PC-3 (cell line): ENCODE results near the gene C5orf63. TPM values are rescaled to one million over a fixed set of nuclear protein-coding genes. Genes with fewer than 3 reads are reported as not detected.
"Not testable (repeated sequence)": the region's sequence is repeated elsewhere in the genome, so short reads cannot be mapped to it uniquely, and the experiment has no call there.

Experiments
- ATAC-seq: fragments of 200-7000 bp; cut with Tn5 transposase; 2 replicates; pipeline ENCODE4 v1.9.1; 2020; ENCODE audit warnings: mild to moderate bottlenecking, moderate library complexity
- BruUV-seq: library from RNA; stranded (reverse); fragments of 400-500 nt; replicated peaks from 2 replicates; lab custom pipeline; 2021; lab: Mats Ljungman, UMichigan
- CTCF ChIA-PET: fragments of 300-600 bp; sonication (Branson Sonifier 250); formaldehyde crosslinking; loops from one replicate; lab custom pipeline; 2022; ENCODE audit warnings: antibody characterized with exemption; lab: Charles Lee
- POLR2A ChIA-PET: fragments of 300-600 bp; sonication (Branson Sonifier 250); formaldehyde crosslinking; loops from one replicate; lab custom pipeline; 2022; ENCODE audit warnings: antibody characterized with exemption; ENCODE audit not compliant: unreplicated experiment; lab: Charles Lee
- DNase-seq: peaks from one replicate; pipeline ENCODE4 v3.0.0-alpha.2; 2015
- H2AFZ ChIP-seq: fragments of 300-600 bp; sonication (generic); 2 replicates; pipeline ENCODE4 v1.6.0; 2016; ENCODE audit warnings: antibody characterized with exemption, low read length
- H3F3A ChIP-seq: fragments of 300-600 bp; sonication (generic); one replicate; pipeline ENCODE4 v1.6.0; 2017; ENCODE audit warnings: antibody characterized with exemption, low read length, control low read depth, mild to moderate bottlenecking; ENCODE audit not compliant: unreplicated experiment
- H3K27ac ChIP-seq: fragments of 300-600 bp; sonication (generic); 2 replicates; pipeline ENCODE4 v1.5.1; 2016; ENCODE audit warnings: mild to moderate bottlenecking, low read length
- H3K27me3 ChIP-seq: fragments of 300-600 bp; sonication (generic); 2 replicates; pipeline ENCODE4 v1.6.1; 2016; ENCODE audit warnings: low read length, mixed read lengths
- H3K36me3 ChIP-seq: fragments of 300-600 bp; sonication (generic); 2 replicates; pipeline ENCODE4 v1.6.1; 2016; ENCODE audit warnings: low read depth, mixed run types, low read length, mixed read lengths
- H3K4me1 ChIP-seq: fragments of 300-600 bp; sonication (generic); 2 replicates; pipeline ENCODE4 v1.5.1; 2016; ENCODE audit warnings: low read length; ENCODE audit not compliant: insufficient read depth
- H3K4me2 ChIP-seq: fragments of 300-600 bp; sonication (generic); 2 replicates; pipeline ENCODE4 v1.6.0; 2016; ENCODE audit warnings: low read length
- H3K4me3 ChIP-seq: fragments of 300-600 bp; sonication (generic); 2 replicates; pipeline ENCODE4 v1.5.1; 2016; ENCODE audit warnings: mild to moderate bottlenecking, low read length, mixed read lengths
- H3K79me2 ChIP-seq: fragments of 300-600 bp; sonication (generic); 2 replicates; pipeline ENCODE4 v1.6.1; 2017; ENCODE audit warnings: low read length, mixed read lengths
- H3K9ac ChIP-seq: fragments of 300-600 bp; sonication (generic); 2 replicates; pipeline ENCODE4 v1.6.0; 2016; ENCODE audit warnings: mild to moderate bottlenecking, low read length
- H3K9me2 ChIP-seq: fragments of 300-600 bp; sonication (generic); replicated peaks from 2 replicates; pipeline ENCODE4 v1.6.1; 2016; ENCODE audit warnings: mixed run types, low read length, mixed read lengths
- H3K9me3 ChIP-seq: fragments of 300-600 bp; sonication (generic); 2 replicates; pipeline ENCODE4 v1.6.1; 2016; ENCODE audit warnings: low read length, mixed read lengths
- H4K20me1 ChIP-seq: fragments of 300-600 bp; sonication (generic); 2 replicates; pipeline ENCODE4 v1.6.1; 2016; ENCODE audit warnings: low read length, mixed read lengths
- EZH2 ChIP-seq: fragments of 300-600 bp; sonication (generic); IDR thresholded peaks from one replicate; pipeline ENCODE4 v1.6.1; 2017; ENCODE audit warnings: antibody characterized with exemption, mild to moderate bottlenecking, low read length; ENCODE audit not compliant: unreplicated experiment
- EZH2phosphoT487 ChIP-seq: fragments of 300-600 bp; sonication (generic); IDR thresholded peaks from 2 replicates; pipeline ENCODE4 v1.6.1; 2018; ENCODE audit warnings: mild to moderate bottlenecking, antibody characterized with exemption, low read length, borderline replicate concordance
- intact Hi-C: fragments of 100-400 bp; cut with micrococcal nuclease; formaldehyde crosslinking; loops from 2 replicates; pipeline ENCODE4 v1.9.0; 2023
- total RNA-seq: library from RNA; depleted of rRNA; stranded (reverse); fragments of >200 nt; gene quantifications from 2 replicates; pipeline ENCODE4 v1.2.3, GENCODE V29; 2014
- TF ChIP-seq, protein P1 (sequence below): fragments of 300-600 bp; sonication (generic); conservative IDR thresholded peaks from 2 replicates; pipeline ENCODE4 v1.5.1; 2017; ENCODE audit warnings: antibody characterized with exemption, low read depth, mild to moderate bottlenecking, low read length

The C5orf63 gene
- total RNA-seq, 1 experiment from 2014 or later = 3.7 TPM

DNA sequence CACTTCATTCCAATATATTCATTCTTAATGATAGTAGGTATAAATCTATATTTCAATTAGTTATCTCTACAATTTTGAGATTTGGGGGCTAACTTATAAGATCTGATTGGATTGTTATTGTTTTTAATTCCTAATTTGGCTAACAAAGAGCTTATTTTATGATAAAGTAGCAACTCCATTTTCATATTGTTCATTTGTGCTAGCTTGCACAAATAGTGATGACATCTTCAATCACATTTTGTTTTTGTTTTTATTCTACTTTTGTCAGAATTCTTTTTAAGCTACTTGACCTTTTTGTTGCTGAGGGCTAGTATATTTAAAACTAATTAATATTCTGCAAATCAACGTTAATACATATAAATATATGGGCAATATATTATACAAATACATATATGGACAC, 65.8 kb downstream of the C5orf63 start:
- no peaks in the 10 kb centered on the region for H3K36me3 ChIP-seq
- POLR2A ChIA-PET = no interaction called here

DNA sequence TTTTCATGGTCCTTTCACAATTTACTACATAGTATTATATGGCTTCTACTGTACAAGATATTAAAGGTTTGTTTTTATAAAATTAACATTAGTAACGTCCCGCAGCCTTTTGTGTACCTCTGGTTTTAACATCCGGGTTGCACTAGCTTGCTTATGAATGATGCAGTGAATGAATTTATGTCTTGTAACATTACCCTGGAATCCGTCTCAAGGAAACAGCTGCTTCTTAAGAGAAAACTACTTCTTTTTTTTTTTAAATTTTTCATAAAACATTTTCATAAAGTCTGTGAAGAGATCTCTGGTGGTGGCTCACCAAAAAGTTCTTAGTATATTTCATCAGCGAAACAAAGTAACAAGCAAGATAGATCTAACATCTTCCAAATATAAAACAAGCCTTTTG, 66.6 kb downstream of the C5orf63 start:
- Histone ChIP-seq H3K4me3 (no peak overlapping the region), H3K79me2 (no peaks in the 10 kb centered on the region), H3K27me3 (no peaks in the 10 kb centered on the region), H4K20me1 (no peaks in the 10 kb centered on the region), H3K9me3 (no peaks in the 10 kb centered on the region), H3K9me2 (no peaks in the 10 kb centered on the region), H2AFZ (no peak overlapping the region), H3K36me3 (no peaks in the 10 kb centered on the region), H3K27ac (no peak overlapping the region), H3F3A (no peaks in the 10 kb centered on the region), H3K9ac (no peak overlapping the region), H3K4me2 (no peak overlapping the region), H3K4me1 (no peaks in the 10 kb centered on the region)
- CTCF ChIA-PET = interaction anchor here (0.6 kb wide), 1 partner anchor 75 kb away, joined by 3 read pairs; no protein-coding TSS in a partner anchor
- DNase-seq (no peak), ATAC-seq (no peak)
- POLR2A ChIA-PET = no interaction called here
- intact Hi-C loops = no loop called here
- BruUV-seq = no TSS peak
- TF ChIP-seq, protein P1, sequence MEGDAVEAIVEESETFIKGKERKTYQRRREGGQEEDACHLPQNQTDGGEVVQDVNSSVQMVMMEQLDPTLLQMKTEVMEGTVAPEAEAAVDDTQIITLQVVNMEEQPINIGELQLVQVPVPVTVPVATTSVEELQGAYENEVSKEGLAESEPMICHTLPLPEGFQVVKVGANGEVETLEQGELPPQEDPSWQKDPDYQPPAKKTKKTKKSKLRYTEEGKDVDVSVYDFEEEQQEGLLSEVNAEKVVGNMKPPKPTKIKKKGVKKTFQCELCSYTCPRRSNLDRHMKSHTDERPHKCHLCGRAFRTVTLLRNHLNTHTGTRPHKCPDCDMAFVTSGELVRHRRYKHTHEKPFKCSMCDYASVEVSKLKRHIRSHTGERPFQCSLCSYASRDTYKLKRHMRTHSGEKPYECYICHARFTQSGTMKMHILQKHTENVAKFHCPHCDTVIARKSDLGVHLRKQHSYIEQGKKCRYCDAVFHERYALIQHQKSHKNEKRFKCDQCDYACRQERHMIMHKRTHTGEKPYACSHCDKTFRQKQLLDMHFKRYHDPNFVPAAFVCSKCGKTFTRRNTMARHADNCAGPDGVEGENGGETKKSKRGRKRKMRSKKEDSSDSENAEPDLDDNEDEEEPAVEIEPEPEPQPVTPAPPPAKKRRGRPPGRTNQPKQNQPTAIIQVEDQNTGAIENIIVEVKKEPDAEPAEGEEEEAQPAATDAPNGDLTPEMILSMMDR = no peak
- TF ChIP-seq EZH2phosphoT487 (no peak), EZH2 (no peak)

More for the DNA sequence above, 65.8 kb downstream of the C5orf63 start:
- BruUV-seq = no TSS peak
- CTCF ChIA-PET = no interaction called here
- Histone ChIP-seq H3K27me3 (no peaks in the 10 kb centered on the region), H3K79me2 (no peaks in the 10 kb centered on the region), H4K20me1 (no peaks in the 10 kb centered on the region), H3K4me1 (no peaks in the 10 kb centered on the region), H3K9me2 (no peaks in the 10 kb centered on the region), H3K9ac (no peak overlapping the region), H3K4me3 (no peak overlapping the region), H3K4me2 (no peak overlapping the region), H3K9me3 (no peaks in the 10 kb centered on the region), H3F3A (no peaks in the 10 kb centered on the region), H2AFZ (no peak overlapping the region), H3K27ac (no peak overlapping the region)
- DNase-seq = no peak
- ATAC-seq = no peak
- intact Hi-C loops = no loop called here
- no peak for TF ChIP-seq EZH2phosphoT487
- no peak for TF ChIP-seq EZH2
- TF ChIP-seq, protein P1 = no peak

DNA sequence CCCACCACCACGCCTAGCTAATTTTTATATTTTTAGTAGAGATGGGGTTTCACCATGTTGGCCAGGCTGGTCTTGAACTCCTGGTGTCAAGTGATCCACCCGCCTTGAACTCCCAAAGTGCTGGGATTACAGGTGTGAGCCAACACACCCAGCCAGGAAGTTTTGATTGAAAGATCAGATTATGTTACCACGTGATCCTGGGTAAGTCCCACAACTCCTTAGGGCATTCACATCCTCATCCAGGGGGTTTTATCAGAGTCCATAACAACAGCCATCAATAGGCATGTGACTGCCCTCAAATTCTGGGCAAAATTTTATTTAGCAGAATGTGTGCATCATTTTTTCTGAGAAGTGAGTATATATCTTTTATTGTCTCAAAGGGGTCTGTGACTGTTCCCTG, 68.0 kb downstream of the C5orf63 start:
- H3K27ac ChIP-seq, H3F3A ChIP-seq, intact Hi-C loops, DNase-seq, H3K79me2 ChIP-seq, POLR2A ChIA-PET, H4K20me1 ChIP-seq, H3K4me3 ChIP-seq, CTCF ChIA-PET, ATAC-seq, H3K4me2 ChIP-seq, H3K4me1 ChIP-seq, H2AFZ ChIP-seq, H3K36me3 ChIP-seq, H3K9me3 ChIP-seq, H3K9ac ChIP-seq, BruUV-seq, H3K9me2 ChIP-seq, H3K27me3 ChIP-seq: not testable (repeated sequence)
